Germinal center (tissue), 1 donor: ENCODE measurements around the gene SEZ6.

Source experiments
- DNase-seq: peaks from one replicate; pipeline ENCODE4 v3.0.0; 2012; ENCODE audit warnings: mixed read lengths, low spot score

SEZ6 gene

DNA sequence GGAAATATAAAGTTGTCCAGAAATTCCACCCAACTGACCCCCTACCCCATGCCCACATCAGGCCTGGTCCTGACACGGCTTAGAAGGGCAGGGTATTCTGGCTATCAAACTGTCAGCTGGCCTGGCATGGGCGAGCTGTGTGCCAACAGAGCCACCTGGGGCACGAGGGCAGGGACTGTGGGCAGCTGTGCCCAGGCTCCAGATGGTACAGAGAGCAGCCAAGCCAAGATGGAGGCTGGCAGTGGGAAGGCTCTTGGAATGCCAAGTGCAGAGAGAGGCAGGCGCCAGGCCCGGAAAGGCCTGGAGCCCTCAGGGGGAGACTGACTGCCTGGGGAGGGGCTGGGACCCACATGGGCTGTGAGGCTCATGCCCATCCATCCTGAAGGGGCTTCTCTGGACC lies 30.2 kb downstream of the SEZ6 start:
- DNase-seq, result no peak

GRCh38 chr17:28975031-28975430 lies 30.8 kb downstream of the SEZ6 start:
- no peak for DNase-seq

GRCh38 chr17:28974451-28974850 lies 31.4 kb downstream of the SEZ6 start:
- no peak for DNase-seq

DNA sequence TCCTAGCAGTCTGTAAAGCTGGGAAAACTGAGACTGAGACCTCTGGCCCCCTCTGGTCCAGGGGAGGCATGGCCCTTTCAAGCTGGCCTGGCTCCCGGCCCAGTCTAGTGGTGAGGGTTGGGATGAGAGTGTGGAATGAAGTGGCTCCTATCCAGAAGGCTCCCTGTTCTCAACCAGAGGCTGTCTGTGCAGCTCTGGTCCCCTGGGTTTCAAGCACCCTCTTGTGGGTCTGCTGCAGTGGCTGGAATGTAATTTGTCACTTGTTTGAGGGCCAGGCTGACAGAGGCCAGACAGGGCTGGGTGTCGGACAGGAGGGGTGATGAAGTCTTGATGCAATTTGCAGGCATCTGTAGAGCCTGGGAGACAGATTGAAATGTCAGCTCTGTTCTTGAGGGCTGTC lies 32.4 kb downstream of the SEZ6 start:
- no peak for DNase-seq

GRCh38 chr17:28972437-28972836 lies 33.4 kb downstream of the SEZ6 start:
- DNase-seq, result no peak

DNA sequence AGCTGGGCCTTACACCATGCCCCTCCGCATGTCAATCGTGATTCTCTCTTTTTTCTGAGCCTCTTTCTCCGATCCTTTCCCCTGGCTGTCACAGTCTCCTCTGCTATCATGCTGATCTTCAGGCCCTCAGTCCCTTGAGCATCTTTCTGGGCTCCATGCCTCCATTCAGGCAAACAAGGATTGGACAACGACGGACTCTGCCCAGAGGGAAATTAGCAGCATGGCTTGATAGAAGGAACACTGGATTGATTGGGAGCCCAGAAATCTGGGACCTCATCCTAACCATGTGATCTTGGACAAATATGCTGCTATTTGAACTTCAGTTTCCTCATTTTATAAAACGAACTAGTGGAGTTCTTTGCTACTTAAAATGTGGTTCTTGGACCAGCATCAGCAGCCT lies 35.0 kb downstream of the SEZ6 start:
- DNase-seq, result no peak

- no peak for DNase-seq
These were observed 36.0 kb downstream of the SEZ6 start for GRCh38 chr17:28969706-28970393.

- DNase-seq, result no peak
These were observed 36.9 kb downstream of the SEZ6 start for GRCh38 chr17:28968914-28969295.

DNA sequence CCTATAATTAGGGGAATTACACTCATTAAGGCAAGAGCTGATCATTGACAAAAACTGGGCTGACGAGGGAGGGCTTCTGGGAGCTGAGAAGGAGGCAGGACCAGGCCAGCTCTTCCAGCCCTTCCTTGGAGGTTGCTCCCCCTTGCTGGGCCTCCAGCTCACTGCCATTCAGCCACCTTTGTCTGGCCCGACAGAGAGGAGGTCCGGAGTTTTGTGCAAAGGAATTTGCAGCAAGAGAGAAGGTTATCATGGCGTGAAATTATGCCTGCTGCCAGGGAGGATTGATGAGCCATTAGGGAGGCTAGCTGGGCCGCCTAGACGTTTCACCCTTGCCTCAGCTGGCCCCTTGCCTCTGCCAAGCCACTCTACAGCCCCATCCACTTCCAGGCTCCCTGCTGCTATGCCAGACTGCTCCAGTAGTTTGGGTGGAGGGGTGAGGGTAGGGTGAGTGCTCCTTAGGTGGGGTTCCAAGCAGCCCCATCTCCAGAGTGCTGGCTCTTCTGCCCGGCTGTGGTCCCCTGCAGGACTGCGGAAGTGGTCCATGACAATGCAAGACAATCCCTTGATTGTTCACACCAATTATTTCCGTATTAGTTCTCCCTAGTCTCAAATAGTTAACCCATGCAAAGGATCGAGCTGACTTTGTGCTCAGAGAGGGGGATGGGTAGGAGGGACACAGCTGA lies 37.5 kb downstream of the SEZ6 start:
- no peak for DNase-seq

- no peak for DNase-seq
These were observed 38.4 kb downstream of the SEZ6 start for GRCh38 chr17:28967221-28968135.

DNA sequence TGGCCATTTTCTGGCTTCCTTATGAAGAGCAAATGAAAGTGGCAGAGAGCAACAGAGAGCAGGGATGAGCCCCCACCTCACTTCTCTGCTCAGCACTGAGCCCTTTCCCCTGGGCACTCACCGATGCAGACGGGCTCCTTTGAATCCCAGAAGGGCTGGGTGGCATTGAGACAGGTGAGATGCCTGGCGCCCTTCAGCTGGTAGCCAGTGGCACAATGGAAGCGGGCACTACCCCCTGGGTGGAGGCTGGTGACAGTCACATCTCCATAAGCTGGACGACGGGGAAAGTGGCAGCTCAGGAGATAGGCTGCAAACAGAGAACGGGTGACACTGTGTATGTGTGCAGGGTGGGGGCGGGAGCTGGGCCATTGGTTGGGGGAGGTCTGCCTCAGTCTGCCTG lies 42.0 kb downstream of the SEZ6 start:
- DNase-seq, result no peak

GRCh38 chr17:28963055-28963611 lies 42.7 kb downstream of the SEZ6 start:
- DNase-seq, result no peak

DNA sequence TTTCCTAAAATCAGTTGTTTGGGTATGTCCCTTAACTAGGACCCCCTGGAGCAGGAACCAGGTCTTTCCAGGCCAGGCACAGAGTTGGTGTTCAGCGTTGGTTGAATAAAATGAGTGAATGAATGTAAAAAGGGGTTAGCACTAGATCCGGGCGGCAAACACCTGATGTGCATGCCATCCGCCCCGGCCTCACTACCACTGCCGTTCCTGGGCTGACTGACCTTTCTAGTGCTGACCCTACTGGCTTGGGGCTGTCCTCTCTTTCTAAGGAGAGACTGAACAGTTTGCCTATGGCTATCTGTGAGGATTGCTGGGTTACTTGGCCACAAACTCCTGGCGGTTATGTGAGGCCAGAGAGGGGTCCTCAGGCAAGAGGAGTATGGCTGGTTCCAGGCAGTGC lies 44.4 kb downstream of the SEZ6 start:
- no peak for DNase-seq

DNA sequence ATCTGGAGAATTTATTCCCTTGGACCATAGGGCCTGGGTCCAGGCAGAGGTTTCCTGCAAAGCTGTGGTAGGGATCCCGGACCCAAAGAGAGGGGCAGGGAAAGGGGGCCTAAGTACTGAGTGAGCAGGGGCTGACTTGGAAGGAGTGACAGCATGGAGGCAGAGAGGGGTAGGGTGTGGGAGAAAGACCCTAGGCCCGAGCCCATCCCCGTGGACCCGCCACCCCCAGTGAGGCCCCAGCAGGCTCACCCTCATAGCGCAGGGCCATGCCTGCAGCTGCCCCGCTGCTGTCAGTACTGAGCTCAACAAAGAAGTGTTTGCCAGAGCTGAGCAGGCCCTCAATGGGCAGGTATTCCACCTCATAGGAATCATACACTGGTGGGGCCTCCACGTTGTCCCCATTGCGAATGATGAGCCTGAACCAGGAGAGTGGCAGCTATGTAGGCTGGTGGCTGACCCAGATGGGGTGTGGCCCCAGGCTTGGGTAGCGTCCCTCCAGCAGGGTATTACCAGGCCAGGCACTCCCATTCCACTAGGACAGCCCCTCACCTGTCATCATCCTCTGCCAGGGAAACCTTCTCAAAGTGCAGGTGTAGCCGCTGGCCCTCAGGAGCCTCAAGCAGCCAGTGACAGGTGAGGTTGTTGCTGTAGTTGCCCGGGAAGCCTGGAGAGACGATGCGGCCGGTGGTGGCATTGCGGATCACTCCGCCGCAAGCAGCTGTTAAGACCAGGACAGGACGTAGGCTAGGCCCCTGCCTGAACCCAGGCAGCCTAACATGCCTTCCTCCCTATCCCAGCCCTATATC lies 45.4 kb downstream of the SEZ6 start:
- DNase-seq, result no peak

DNA sequence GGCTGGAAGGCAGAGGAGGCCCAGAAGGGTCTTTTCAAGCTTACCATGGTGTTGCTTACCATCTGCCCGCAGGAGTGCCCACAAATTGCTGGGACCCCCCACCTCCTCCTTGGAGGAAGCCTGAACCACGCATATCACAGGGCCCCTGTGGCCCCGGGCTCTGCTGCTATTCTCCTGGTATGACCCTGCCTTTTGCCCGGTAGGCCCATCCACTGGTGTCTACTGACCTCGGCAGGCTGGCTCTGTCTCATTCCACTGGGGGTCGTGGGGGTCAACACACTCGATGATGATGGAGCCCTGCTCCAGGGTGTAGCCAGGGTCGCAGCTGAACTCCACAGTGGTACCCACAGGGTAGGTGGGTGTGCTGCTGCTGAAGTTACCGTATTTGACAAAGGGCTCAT lies 46.4 kb downstream of the SEZ6 start:
- no peak for DNase-seq

- no peak for DNase-seq
These were observed 46.9 kb downstream of the SEZ6 start for GRCh38 chr17:28958820-28959455.

DNA sequence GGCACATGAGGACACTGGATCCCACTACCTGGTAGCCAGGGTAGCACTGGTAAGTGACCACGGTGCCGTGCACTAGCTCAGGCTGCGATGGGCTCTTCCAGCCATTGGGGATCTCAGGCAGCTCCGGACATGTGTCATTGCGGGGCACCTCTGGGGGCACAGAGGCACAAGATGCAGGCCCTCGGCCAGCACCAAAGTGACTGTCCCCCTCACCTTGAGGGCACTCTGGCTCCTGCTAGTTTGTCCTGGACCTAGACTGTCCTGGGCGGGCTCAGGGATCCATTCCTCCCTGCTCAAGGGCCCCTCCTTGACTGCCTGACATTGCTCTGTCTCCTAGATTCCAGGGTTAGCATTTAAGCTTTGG lies 47.9 kb downstream of the SEZ6 start:
- no peak for DNase-seq

GRCh38 chr17:28957277-28957991 lies 48.4 kb downstream of the SEZ6 start:
- no peak for DNase-seq

DNA sequence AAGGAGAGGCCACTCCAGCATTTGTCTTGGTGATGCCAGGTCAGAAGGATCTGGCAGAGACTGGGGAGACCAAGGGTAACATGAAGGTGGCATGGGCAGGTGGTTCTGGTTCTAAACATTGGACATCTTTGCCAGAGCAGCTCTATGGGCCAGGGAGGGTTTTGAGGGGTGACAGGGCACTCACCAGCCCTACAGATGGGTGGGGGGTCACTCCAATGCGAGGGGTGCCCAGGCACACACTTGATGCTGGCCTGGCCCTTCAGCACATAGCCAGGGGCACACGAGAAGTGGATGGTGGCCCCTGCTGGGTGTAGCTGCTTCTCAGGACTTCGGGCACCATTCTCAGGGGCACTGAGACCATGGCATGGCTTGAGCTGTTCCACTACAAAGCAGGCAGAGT lies 49.0 kb downstream of the SEZ6 start:
- DNase-seq, result no peak

DNA sequence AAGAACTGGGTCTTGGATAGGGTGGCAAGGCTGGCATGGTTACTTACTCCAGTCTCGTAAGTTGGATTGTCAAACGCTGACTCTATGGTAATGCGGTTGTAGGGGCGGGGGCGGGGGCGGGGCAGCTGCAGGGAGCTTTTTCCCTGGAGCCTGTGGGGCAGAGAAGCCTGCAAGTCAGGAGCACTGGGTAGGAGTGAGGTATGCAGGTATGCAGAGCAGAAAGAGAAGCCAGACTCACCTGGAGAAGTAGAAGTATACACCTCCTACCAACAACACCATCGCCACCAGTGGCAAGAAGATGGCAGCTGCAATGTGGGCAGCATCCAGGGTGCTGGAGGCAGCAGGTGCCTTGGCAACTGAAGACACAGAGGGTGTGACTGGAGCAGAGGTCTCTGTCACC lies 49.7 kb downstream of the SEZ6 start:
- DNase-seq, result no peak

DNA sequence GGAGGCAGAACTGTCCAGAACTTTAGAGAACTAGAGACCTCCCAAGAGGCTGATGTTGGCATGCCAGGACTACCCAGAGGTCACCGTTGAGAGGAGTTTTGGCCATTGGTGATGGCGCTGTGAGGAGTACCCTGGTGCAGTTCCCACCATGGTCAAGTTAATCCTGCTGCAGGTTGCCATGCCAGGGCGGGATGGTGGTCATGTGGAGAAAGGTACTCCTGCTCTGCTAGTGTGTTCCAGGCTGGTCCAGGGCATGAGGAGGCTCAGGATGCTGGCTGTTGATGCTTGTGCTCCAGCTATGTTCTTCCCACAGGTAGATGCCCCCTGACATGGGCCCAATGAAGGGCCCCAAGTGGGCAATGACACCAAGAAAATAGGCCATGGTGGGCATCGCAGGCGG lies 50.4 kb downstream of the SEZ6 start:
- no peak for DNase-seq
